ENCODE measurements around the gene NFU1. TPM values are rescaled to one million over a fixed set of nuclear protein-coding genes. Genes with fewer than 3 reads are reported as not detected.

Gene NFU1
- total and polyA plus RNA-seq, 2 of the 13 experiments (the other 11 are each of a cell fraction or from before 2014, with no cell fraction given), result 39.1 to 84.0 TPM

DNA sequence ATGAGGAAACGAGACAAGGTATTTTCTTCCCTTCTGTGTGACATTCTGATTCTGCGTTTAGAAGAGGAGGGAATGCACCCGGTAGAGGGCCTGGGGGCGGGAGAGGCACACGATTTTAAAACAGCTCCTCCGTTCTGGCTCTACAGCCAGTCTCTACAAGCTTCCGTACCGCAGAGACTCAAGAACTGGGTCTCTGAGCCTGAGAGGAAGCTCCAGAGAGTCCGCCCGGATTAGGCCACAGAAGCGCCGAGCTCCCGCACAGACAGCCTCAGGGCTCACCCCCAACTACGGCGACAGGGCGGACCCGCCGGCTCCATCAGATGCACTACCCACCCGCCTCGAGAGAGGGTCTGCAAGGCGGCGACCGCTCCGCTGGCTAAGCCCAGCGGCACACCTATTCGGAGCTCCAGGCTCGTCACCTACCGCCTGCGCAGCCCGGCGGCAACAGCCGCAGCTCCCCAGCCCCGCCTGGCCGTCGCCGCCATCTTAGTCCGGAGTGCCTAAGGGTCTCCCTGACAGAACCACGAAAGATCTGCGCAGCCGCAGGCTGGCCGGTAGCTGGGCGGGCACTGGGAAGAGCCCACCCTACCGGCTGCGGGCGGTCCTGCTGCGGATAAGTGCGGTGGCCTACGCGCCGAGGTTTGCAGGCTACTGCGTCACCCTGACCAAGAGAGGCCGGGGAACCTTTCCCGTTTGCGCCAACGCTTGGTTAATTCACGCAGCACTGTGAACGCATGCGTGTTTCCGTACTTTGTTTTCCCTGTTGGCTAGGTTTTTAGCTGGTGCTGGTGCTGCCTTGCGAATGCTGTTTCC lies at the start of gene NFU1 (continued):
- TF ChIP-seq, protein P1, sequence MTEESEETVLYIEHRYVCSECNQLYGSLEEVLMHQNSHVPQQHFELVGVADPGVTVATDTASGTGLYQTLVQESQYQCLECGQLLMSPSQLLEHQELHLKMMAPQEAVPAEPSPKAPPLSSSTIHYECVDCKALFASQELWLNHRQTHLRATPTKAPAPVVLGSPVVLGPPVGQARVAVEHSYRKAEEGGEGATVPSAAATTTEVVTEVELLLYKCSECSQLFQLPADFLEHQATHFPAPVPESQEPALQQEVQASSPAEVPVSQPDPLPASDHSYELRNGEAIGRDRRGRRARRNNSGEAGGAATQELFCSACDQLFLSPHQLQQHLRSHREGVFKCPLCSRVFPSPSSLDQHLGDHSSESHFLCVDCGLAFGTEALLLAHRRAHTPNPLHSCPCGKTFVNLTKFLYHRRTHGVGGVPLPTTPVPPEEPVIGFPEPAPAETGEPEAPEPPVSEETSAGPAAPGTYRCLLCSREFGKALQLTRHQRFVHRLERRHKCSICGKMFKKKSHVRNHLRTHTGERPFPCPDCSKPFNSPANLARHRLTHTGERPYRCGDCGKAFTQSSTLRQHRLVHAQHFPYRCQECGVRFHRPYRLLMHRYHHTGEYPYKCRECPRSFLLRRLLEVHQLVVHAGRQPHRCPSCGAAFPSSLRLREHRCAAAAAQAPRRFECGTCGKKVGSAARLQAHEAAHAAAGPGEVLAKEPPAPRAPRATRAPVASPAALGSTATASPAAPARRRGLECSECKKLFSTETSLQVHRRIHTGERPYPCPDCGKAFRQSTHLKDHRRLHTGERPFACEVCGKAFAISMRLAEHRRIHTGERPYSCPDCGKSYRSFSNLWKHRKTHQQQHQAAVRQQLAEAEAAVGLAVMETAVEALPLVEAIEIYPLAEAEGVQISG (CRISPR knock-in tag; IDR thresholded peaks at IDR 0.05), result peak; percentile 83; the same call in 1 of the 2 replicates
- TF ChIP-seq MTF2 (CRISPR knock-in tag; IDR thresholded peaks at IDR 0.05; ENCODE audit: borderline replicate concordance) (peak; percentile 92), ZNF136 (CRISPR knock-in tag; IDR thresholded peaks at IDR 0.05; ENCODE audit: low read depth) (no peak; the same call in 1 of the 2 replicates), ZNF737 (CRISPR knock-in tag; IDR thresholded peaks at IDR 0.05; ENCODE audit: borderline replicate concordance) (peak; percentile 67; the same call in 1 of the 2 replicates), FOXA1 (IDR thresholded peaks at IDR 0.05) (no peak), FOXA1 (CRISPR knock-in tag; IDR thresholded peaks at IDR 0.05) (no peak; the same call in 1 of the 2 replicates), ZNF101 (CRISPR knock-in tag; IDR thresholded peaks at IDR 0.05; ENCODE audit: borderline replicate concordance, low read depth) (no peak), MXD4 (CRISPR knock-in tag; IDR thresholded peaks at IDR 0.05) (peak; percentile 82; the same call in 1 of the 2 replicates), ZNF343 (CRISPR knock-in tag; IDR thresholded peaks at IDR 0.05) (peak; percentile 98), ZNF180 (CRISPR knock-in tag; IDR thresholded peaks at IDR 0.05; ENCODE audit: borderline replicate concordance, low read depth) (no peak; the same call in 1 of the 2 replicates), ATF3 (CRISPR knock-in tag; IDR thresholded peaks at IDR 0.05) (peak; percentile 62; the same call in 1 of the 2 replicates), NCOA2 (CRISPR knock-in tag; IDR thresholded peaks at IDR 0.05) (peak; percentile 71; the same call in 1 of the 2 replicates), KDM2A (CRISPR knock-in tag; IDR thresholded peaks at IDR 0.05; ENCODE audit: borderline replicate concordance, low read depth) (peak; percentile 92), TBX3 (IDR thresholded peaks at IDR 0.05; ENCODE audit: borderline replicate concordance) (no peak), NFYB (CRISPR knock-in tag; IDR thresholded peaks at IDR 0.05) (peak; percentile 43; the same call in 1 of the 2 replicates), ZNF383 (CRISPR knock-in tag; IDR thresholded peaks at IDR 0.05; ENCODE audit: borderline replicate concordance) (0 out of 2 replicates have a peak, but pooled peaks have one; percentile 65), ZNF792 (CRISPR knock-in tag; IDR thresholded peaks at IDR 0.05) (peak; percentile 63; the same call in 1 of the 2 replicates), SRF (IDR thresholded peaks at IDR 0.05; ENCODE audit: low read depth, low read length) (no peak), GTF3A (CRISPR knock-in tag; conservative IDR thresholded peaks at IDR 0.05) (0 out of 2 replicates have a peak, but pooled peaks have one; percentile 86), SP4 (CRISPR knock-in tag; IDR thresholded peaks at IDR 0.05) (peak; percentile 92), SUZ12 (IDR thresholded peaks at IDR 0.05; ENCODE audit: low read depth, low read length) (no peak), ZNF253 (CRISPR knock-in tag; IDR thresholded peaks at IDR 0.05; ENCODE audit: borderline replicate concordance) (0 out of 2 replicates have a peak, but pooled peaks have one; percentile 35), ZNF589 (CRISPR knock-in tag; conservative IDR thresholded peaks at IDR 0.05) (no peak)
- TF ChIP-seq, protein P2, sequence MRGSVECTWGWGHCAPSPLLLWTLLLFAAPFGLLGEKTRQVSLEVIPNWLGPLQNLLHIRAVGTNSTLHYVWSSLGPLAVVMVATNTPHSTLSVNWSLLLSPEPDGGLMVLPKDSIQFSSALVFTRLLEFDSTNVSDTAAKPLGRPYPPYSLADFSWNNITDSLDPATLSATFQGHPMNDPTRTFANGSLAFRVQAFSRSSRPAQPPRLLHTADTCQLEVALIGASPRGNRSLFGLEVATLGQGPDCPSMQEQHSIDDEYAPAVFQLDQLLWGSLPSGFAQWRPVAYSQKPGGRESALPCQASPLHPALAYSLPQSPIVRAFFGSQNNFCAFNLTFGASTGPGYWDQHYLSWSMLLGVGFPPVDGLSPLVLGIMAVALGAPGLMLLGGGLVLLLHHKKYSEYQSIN (CRISPR knock-in tag; IDR thresholded peaks at IDR 0.05; ENCODE audit: borderline replicate concordance), result no peak
- TF ChIP-seq, protein P3, sequence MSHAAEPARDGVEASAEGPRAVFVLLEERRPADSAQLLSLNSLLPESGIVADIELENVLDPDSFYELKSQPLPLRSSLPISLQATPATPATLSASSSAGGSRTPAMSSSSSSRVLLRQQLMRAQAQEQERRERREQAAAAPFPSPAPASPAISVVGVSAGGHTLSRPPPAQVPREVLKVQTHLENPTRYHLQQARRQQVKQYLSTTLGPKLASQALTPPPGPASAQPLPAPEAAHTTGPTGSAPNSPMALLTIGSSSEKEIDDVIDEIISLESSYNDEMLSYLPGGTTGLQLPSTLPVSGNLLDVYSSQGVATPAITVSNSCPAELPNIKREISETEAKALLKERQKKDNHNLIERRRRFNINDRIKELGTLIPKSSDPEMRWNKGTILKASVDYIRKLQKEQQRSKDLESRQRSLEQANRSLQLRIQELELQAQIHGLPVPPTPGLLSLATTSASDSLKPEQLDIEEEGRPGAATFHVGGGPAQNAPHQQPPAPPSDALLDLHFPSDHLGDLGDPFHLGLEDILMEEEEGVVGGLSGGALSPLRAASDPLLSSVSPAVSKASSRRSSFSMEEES (CRISPR knock-in tag; IDR thresholded peaks at IDR 0.05), result peak; percentile 69

Data from HepG2 (cell line).